Limb (tissue), 2 donors: ENCODE results near the gene CDH23.

Source experiments
- DNase-seq, 2 donors: peaks; one replicate each; pipeline ENCODE4 v3.0.0-alpha.2; 2016; ENCODE audit errors: extremely low spot score in 2 of 2

The CDH23 gene

DNA sequence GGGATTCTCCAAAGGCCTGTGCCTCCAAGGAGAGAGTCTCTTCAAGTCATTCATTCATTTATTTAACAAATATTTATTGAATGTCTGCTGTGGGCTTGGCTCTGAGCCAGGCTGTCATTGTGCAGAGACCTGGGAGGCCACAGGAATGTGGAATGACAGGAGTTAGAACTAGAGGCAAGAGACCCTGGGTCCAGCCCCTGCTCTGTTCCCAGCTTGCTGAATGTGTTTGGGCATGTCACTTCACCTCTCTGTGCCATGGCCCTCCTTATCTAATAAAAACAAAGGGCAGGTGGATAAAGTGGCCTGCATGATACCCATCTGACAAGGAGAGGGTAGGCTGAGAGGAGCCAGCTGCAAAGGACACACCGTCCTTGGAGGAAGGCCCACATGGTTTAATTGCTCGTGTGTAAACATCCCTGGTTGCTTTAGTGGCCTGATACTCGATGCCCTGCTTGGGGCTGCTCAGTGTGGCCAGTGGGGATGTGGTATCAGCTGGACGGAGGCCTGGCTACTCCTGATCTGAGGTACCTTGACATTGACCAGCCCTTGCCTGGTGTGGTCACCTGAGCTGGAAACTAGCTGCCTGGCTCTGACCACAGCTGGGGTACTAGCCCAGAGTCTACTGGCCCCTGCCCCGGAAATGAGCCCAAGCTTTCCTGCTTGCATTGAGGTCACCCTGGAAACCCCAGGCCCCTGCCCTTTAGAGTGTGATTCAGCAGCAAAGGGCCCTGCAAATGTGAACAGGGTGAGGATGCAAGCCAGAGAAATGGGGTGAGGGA is 116.2 kb downstream of the CDH23 start:
- no peak for DNase-seq

- no peak for DNase-seq
Observed at GRCh38 chr10:71513540-71513853, 116.8 kb downstream of the CDH23 start.

- no peak for DNase-seq
Observed at GRCh38 chr10:71513936-71514335, 117.2 kb downstream of the CDH23 start.

- DNase-seq, result no peak
Observed at GRCh38 chr10:71515531-71516172, 118.9 kb downstream of the CDH23 start.

GRCh38 chr10:71516890-71517289 is 120.2 kb downstream of the CDH23 start:
- no peak for DNase-seq

DNA sequence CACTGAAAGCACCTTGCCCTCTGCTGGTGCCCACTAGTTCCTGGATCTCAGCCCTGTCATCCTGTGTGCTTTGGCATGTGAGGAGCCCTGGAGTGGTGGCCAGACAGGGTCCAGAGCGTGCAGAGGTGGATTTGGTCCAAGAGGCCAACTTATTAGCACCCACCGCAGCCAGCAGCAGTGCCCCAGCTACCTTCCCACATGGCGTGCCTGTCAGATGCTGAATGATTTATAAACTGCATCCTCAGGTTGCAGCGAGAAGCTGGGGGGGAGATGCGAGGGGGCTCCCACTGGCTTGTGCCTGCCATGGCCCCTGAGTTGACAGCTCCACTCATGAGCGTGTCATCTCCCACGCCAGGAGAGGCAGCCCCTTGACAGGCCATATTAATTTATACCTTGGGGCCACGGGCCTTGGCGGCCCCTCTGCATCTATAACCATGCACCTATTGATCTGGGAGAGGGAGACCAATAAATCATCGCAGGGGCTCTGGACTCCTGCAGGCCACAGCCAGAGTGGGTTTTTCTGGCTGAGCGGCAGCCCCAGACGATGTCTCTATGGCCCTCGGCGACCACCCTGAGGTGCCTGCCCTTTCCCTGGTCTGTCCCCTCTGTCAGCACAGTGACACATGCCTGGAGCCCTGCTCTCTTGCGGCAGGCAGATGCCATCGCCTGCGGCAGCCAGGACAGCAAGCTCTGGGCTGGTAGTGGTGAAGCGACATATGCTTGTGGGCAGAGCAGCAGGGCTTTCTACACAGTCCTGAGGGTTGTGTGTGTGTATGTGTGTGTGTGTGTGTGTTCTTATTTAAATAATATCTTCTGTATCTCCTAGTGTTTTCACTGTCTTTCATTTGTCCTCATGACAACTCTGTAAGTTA is 120.8 kb downstream of the CDH23 start:
- no peak for DNase-seq

DNA sequence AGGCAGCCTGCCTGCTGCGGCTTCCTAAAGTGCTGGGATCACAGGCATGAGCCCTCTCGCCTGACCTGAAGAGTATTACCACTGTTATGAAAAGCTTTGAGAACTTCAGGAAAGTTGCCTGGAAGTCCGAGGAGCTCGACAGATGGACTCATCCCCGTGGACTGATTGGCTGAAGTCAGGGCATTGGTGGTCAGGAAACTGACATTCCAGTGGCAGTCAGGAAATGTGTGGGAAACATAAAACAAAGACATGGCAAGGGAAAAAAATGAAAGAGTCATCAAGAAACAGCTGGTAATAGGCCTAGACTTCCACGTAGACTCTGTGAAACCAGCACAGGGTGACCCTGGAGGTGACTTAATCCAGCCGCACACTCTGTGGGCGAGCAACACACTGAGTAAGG is 123.3 kb downstream of the CDH23 start:
- no peak for DNase-seq

DNA sequence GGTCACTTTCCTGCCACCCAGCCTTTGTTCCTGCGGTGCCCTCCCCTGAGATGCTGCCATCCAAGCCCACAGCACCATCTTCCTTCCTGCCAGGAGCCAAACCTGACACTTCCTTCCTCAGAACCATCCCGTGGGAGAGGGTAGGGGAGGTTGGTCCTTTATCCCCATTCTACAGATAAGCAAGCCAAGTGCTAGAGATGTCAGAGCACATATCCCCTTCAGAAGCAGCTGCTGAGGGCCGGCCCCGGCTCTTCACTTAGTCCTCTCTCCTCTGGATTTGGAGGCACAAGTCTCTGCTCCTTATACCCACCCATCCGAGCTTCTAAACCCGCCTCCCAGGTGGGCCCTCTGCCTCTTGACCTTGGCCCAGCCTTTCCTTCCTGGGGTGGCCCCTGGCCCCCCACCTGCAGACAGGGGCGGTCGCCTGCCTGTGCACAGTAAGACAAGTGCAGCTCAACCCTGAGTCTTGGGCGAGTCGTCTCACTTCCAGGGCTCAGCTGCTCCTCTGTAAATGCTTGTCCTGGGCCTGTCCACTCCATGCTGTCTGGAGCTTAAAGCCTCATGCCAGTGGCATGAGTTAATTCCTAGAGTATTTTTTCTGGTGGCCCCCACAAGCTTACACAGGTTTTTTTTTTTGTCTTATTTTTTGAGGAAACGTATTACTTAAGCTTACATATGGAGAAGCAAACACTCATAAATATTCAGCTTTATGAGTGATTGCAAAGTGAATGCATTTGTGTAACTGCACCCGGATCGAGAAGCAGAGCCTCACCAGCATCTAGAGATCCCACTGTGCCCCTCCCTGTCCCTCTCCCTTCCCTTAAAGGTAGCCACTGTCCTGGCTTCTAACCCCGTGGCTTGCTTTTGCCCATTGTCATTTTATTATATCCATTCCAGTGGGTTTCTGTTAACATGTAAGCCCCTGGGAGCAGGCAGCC is 125.1 kb downstream of the CDH23 start:
- no peak for DNase-seq

- no peak for DNase-seq
Observed at GRCh38 chr10:71522442-71523144, 125.9 kb downstream of the CDH23 start.

- no peak for DNase-seq
Observed at GRCh38 chr10:71523756-71524155, 127.0 kb downstream of the CDH23 start.

GRCh38 chr10:71525092-71525491 is 128.4 kb downstream of the CDH23 start:
- no peak for DNase-seq

GRCh38 chr10:71525721-71526120 is 129.0 kb downstream of the CDH23 start:
- no peak for DNase-seq

GRCh38 chr10:71526653-71527052 is 129.9 kb downstream of the CDH23 start:
- no peak for DNase-seq

DNA sequence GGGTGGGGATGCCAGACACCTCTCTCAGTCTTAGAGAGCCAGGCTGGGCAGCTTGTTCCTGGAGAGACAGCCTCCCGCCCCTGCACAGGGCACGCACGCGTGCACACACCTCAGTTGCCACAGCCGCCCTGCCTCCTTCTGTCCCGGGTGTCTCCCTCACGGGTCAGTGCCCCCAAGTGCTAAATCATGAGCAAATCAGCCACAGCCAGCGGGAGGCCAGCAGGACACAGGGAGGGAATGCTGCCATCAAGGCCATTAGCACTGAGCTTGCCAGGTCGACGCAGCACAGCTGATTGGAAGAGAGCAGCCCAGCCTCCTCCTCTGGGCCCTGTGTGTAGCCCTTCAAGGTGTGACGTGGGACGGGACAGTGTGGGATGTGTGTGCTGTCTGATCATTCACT is 130.4 kb downstream of the CDH23 start:
- DNase-seq, result no peak

DNA sequence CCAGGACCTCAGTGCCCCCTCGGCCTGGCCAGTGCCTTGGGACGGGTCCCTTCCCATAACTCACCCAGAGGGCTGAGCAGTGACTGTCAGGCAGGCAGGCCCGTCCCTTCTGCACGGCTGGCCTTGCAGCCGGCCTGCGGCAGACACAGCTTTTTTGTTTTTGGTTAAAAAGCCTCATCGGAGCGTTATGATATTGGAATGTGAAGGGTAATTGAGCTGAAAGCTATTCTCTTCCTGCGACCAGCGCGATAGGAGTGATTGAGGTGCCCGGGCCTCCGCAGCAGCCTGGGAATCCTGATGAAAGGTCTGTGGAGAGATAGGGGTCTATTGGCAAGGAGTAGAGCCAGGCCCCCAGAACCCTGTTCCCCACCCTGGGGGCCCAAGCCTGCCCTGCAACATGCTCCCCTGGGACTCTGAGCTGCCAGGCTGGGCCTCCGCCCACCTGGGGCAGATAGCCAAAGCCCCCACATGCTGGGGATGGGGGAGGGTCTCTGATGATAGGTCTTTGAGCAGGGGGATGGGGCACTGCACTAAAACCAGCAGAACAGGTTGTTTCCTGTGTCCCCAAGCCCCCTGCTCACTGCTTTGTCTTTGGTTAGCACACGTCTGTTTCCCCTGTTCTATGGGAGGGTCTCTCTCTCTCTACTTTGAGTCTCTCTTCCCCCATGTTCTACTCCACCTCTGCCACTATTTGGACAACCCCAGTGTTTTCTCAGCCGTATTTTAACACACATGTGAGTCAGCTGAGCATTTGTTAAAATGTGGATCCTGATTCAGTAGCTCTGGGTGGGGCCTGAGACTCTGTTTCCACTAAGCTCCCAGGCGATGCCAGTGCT is 131.9 kb downstream of the CDH23 start:
- DNase-seq, result no peak

- DNase-seq, result no peak
Observed at GRCh38 chr10:71529207-71529827, 132.6 kb downstream of the CDH23 start.

- DNase-seq, result no peak
Observed at GRCh38 chr10:71530781-71531180, 134.1 kb downstream of the CDH23 start.

GRCh38 chr10:71531485-71532446 is 135.0 kb downstream of the CDH23 start:
- DNase-seq, result no peak
